Omental fat pad (tissue), 4 donors: Measurements from ENCODE around the gene CYFIP1. TPM values are rescaled to one million over a fixed set of nuclear protein-coding genes. Genes with fewer than 3 reads are reported as not detected.
"Not testable (repeated sequence)": the region's sequence is repeated elsewhere in the genome, so short reads cannot be mapped to it uniquely, and the experiment has no call there.

Experiments used
- ATAC-seq: fragments of 150-250 bp; one replicate; pipeline ENCODE4 v1.9.1; 2016; ENCODE audit warnings: mild to moderate bottlenecking, moderate library complexity; ENCODE audit not compliant: low FRiP score
- DNase-seq: peaks from one replicate; pipeline ENCODE4 v3.0.0-alpha.2; 2019; ENCODE audit warnings: low spot score
- total RNA-seq, 4 donors: library from RNA; depleted of rRNA; stranded (reverse); fragments of >200 nt; gene quantifications; one replicate each; pipeline ENCODE4 v1.1.0, GENCODE V29; 2016
- TF ChIP-seq, protein P1 (sequence below), 3 donors: fragments of 450-650 bp; IDR thresholded peaks; one replicate each; pipeline ENCODE4 v1.5.1; 2016 to 2017; ENCODE audit warnings: antibody characterized with exemption in 3 of 3, mild to moderate bottlenecking in 3 of 3, moderate library complexity in 2 of 3

CYFIP1 gene
- total RNA-seq, 4 donors from 2014 or later = 86.4 to 129 (median 97.5) TPM

DNA sequence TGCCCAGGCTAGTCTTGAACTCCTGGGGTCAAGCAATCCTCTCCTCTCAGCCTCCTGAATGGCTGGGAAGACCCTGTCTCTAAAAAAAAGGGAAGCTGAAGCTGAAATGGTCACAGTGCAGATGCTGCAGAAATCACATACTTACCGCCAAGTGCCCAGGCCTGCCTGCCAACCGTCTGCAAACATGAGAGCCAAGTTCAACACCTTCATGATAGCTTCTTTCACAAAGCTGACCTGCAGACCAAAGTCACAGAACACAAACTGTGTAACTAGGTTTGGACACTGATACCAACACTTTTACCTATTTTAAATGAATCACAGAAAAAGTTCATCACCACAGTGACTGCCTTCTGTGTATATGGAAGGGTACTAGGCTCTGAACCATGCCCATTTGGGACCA, 22.8 kb upstream of the CYFIP1 start:
- no peak for DNase-seq
- no peak for ATAC-seq
- TF ChIP-seq, protein P1, sequence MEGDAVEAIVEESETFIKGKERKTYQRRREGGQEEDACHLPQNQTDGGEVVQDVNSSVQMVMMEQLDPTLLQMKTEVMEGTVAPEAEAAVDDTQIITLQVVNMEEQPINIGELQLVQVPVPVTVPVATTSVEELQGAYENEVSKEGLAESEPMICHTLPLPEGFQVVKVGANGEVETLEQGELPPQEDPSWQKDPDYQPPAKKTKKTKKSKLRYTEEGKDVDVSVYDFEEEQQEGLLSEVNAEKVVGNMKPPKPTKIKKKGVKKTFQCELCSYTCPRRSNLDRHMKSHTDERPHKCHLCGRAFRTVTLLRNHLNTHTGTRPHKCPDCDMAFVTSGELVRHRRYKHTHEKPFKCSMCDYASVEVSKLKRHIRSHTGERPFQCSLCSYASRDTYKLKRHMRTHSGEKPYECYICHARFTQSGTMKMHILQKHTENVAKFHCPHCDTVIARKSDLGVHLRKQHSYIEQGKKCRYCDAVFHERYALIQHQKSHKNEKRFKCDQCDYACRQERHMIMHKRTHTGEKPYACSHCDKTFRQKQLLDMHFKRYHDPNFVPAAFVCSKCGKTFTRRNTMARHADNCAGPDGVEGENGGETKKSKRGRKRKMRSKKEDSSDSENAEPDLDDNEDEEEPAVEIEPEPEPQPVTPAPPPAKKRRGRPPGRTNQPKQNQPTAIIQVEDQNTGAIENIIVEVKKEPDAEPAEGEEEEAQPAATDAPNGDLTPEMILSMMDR (IDR thresholded peaks at IDR 0.05) = no peak

DNA sequence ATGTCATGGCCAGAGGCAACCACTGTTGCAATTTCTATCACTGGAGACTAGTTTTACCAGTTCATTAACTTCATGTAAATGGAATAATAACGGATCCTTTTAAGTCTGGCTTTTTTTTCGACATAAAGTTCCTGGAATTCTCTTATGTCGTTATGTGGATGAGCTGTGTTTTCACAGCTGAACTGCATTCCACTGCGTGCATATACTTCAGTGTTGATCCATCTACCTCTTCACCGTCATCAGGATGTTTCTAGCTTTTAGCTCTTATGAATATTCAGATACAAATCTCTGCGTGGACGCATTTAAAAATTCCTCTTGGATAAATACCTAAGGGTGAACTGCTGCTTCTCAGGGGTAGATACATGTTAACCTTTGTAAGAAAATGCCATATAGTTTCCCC, 15.6 kb upstream of the CYFIP1 start:
- ATAC-seq (no peak), DNase-seq (no peak)
- TF ChIP-seq, protein P1 (IDR thresholded peaks at IDR 0.05) = no peak

DNA sequence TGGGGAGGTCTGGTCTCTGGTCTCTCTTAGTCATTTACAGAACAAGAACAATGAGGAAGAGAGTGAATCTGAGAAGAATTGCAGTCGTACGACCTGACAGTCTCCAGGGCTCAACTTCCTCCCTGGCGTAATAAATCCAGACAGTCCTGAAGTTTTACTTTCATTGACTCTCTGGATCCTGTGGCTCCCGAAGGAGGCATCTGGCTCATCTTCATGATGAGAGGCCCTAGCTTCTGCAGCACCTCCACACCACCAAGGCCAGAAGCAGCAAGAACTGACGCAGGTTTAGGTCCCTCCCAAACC, 11.8 kb upstream of the CYFIP1 start:
- no peak for ATAC-seq
- no peak for DNase-seq
- TF ChIP-seq, protein P1 (IDR thresholded peaks at IDR 0.05) = no peak

DNA sequence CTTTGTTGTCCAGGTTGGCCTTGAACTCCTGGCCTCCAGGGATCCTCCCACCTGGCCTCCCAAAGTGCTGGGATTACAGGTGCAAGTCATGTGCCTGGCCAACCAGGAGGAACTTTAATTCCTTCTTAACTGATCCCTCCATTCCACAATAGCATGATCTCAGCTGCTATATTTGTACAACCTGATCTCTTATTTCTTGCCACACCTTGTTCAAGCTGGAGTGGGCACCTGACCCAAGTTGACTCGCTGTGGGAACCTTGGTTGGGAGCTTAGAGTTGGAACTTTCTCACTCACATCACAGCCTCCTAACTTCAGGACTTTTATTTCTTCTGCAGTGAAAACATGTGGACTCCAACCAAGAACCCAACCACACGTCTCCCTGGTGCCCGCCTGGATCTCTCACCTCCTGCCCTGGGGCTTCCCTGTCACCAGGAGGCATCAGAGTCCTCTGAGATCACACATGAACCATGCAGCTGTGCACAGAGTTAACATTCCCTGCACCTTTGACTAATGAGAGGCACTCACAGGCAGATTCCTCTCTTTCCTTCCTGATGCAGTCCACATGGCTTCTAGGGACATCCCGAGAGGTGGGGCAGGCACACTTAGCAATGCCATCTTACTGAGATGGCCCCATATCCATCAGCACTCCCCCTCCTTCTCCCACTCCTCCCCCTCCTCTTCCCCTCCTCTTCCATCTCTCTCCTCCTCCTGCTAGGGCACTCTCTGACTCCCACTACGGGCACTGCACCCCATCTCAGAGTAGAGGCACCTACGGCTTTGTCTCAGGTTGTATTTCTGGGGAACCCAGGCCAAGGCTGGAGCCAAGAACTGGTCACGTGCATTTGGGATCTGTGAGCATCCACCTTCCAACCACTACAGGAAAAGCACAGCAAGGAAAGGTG, 9.7 kb upstream of the CYFIP1 start:
- DNase-seq = no peak

DNA sequence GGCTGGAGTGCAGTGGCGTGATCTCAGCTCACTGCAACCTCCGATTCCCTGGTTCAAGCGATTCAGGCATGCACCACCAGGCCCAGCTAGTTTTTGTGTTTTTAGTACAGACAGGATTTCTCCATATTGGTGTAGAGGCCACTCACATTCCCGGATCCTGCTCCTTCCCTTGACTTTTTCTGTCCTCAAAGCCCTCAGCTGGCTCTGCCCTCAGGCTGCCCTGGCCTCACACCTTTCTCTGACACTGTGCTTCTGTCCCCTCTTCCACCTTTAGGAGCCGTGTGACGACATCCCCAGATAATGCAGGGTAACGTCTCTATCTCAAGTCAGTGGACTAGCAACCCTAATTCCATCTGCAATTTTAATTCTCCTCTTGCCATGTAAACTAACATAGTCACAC, 8.6 kb upstream of the CYFIP1 start:
- TF ChIP-seq, protein P1 (IDR thresholded peaks at IDR 0.05) = no peak
- no peak for ATAC-seq
- no peak for DNase-seq

More for the DNA sequence above, 9.7 kb upstream of the CYFIP1 start:
- no peak for ATAC-seq
- TF ChIP-seq, protein P1 (IDR thresholded peaks at IDR 0.05) = no peak

DNA sequence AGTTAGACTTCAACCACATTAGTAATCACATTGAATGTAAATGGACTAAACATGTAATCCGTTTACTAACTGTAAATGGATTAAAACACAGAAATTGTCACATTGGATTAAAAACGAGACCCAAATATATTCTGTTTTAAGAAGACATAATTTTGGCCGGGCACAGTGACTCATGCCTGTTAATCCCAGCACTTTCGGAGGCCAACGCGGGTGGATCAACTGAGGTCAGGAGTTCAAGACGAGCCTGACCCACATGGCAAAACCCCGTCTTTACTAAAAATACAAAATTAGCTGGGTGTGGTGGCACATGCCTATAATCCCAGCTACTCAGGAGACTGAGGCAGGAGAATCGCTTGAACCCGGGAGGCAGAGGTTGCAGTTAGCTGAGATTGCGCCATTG, 1.8 kb upstream of the CYFIP1 start:
- DNase-seq, ATAC-seq: not testable (repeated sequence)

DNA sequence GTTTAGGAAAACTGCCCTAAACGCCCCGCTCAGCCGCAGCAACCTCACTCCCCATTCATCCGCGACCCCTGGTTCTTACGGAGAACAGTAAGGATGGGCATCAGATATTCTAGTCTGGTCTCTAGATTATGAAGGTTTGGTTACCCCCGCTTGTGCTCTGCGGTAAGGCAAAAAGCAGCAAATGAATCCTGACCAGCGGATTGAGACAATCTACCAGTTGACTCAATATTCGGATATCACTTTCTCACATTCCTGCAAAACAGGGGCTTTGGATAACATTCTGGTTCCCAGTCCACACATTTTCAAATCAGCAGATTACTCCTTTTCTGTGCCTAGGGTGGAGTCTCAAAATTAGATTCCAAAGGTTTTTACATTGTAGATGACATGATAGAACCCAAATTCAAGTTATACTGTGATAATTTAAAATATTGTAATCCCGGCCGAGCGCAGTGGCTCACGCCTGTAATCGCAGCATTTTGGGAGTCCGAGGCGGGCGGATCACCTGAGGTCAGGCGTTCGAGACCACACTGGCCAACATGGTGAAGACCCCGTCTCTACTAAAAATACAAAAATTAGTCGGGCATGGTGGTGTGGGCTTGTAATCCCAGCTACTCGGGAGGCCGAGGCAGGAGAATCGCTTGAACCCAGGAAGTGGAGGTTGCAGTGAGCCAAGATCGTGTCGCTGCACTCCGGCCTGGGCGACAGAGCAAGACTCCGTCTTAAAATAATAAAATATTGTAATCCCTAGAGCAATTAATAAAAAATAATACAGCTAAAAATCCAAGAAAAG, 1.1 kb upstream of the CYFIP1 start:
- TF ChIP-seq, protein P1 (IDR thresholded peaks at IDR 0.05) = no peak
- DNase-seq (no peak), ATAC-seq (no peak)
